ENCODE measurements around the gene CLDN7.

CLDN7 gene

DNA sequence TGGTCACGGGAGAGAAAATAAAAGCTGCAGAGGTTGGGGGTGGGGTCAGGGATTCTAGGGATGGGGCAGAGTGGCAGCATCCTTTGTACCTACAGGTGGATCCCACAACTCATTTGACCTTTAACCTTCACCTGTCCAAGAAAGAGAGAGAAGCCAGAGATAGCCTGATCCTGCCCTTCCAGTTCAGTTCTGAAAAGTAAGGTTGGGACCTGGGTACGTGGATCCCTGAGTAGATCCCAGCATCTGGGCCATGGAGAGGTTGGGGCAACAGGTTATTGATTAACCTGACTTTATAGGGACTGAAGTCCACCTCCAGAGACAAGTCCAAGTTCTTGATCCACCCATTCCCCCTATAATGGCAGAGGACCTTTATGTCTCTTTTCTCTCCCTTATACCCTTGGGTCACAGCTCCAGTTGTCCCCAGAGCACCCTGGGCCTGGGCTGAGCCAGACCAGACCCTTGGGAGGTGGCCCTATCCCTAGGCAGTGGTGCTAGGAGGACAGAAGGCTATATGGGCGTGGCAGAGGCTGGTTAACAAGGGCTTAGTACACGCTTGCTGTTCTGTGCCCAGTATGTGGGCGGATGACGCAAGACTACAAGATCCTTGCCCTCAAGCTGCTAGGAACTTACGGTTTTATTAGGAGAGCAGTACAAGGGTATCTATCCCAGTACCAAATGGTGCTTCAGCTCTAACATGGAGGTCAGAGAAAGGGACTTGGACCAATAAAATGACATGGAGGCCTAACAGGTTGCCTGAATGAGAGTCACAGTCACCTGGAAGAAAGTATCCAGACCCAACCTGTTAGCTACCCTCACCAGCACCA is 3.3 kb downstream of the CLDN7 start:
- DNase-seq (ENCODE audit: low spot score) = no peak
- TF ChIP-seq, protein P1, sequence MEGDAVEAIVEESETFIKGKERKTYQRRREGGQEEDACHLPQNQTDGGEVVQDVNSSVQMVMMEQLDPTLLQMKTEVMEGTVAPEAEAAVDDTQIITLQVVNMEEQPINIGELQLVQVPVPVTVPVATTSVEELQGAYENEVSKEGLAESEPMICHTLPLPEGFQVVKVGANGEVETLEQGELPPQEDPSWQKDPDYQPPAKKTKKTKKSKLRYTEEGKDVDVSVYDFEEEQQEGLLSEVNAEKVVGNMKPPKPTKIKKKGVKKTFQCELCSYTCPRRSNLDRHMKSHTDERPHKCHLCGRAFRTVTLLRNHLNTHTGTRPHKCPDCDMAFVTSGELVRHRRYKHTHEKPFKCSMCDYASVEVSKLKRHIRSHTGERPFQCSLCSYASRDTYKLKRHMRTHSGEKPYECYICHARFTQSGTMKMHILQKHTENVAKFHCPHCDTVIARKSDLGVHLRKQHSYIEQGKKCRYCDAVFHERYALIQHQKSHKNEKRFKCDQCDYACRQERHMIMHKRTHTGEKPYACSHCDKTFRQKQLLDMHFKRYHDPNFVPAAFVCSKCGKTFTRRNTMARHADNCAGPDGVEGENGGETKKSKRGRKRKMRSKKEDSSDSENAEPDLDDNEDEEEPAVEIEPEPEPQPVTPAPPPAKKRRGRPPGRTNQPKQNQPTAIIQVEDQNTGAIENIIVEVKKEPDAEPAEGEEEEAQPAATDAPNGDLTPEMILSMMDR (IDR thresholded peaks at IDR 0.05; ENCODE audit: extremely low read depth, missing control alignments) = no peak

DNA sequence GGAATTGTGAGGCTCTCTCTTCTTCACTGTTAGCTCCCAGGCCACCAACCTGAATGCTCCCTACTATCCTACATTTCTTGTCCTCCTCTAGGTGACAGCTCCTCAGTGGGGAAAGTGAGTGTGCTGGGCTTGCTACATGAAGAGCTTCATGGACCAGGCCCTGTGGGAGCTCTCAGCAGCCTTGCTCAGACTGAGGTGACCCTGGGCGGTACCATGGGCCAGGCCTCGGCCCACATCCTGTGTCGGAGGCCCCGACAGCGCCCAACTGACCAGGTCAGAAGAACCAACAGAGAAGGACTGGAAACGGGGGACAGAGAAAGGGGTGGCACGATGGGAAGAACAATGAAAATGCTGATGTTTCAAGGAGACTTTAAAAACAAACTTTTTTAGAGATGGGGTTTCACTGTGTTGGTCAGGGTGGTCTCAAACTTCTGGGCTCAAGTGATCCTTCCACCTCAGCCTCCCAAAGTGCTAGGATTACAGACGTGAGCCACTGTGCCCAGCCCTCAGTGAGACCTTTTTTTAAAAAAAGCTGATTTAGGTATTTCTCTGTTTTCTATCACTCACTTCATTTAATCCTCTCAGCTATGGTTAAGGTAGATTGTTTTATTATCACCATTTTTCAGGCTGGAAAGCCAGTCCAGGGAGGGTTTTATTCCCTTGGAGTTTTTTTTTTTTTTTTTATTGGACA is 5.4 kb downstream of the CLDN7 start:
- TF ChIP-seq, protein P1 (IDR thresholded peaks at IDR 0.05; ENCODE audit: extremely low read depth, missing control alignments) = no peak
- no peak for DNase-seq (ENCODE audit: low spot score)

DNA sequence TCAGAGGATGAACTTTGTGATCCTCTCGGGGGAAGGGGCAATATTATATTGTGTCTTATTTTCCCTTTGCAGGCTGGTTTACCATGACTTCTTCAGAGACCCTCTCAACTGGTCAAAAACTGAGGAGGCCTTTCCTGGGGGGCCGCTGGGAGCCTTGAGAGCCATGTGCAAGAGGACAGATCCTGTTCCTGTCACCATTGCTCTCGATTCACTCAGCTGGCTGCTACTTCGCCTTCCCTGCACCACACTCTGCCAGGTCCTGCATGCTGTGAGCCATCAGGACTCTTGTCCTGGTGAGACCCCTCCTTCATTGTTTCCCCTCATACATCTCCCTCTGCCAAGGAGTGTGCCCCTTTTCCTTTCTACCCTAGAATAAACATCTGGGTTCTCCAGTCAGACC is 7.8 kb downstream of the CLDN7 start:
- no peak for DNase-seq (ENCODE audit: low spot score)
- TF ChIP-seq, protein P1 (IDR thresholded peaks at IDR 0.05; ENCODE audit: extremely low read depth, missing control alignments) = no peak

DNA sequence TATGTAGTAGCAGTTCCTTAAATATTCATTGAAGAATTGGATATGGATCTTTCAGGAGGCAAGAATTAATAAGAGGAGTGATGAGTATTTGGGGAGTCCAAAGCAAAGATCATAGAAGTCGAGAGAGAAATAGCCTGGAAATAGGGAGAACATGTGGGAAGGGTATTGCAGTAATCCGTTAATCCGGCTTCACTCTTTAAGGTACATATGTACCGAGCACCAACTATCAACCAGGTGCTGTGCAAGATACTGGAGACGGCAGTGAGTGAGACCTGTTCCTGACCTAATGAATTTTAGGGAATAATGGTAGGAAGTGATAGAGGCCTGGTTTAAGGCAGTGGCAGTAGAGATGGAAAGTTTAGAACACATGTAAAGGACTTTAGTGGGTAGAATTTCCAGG is 9.2 kb downstream of the CLDN7 start:
- TF ChIP-seq, protein P1 (IDR thresholded peaks at IDR 0.05; ENCODE audit: extremely low read depth, missing control alignments) = no peak
- DNase-seq (ENCODE audit: low spot score) = no peak

DNA sequence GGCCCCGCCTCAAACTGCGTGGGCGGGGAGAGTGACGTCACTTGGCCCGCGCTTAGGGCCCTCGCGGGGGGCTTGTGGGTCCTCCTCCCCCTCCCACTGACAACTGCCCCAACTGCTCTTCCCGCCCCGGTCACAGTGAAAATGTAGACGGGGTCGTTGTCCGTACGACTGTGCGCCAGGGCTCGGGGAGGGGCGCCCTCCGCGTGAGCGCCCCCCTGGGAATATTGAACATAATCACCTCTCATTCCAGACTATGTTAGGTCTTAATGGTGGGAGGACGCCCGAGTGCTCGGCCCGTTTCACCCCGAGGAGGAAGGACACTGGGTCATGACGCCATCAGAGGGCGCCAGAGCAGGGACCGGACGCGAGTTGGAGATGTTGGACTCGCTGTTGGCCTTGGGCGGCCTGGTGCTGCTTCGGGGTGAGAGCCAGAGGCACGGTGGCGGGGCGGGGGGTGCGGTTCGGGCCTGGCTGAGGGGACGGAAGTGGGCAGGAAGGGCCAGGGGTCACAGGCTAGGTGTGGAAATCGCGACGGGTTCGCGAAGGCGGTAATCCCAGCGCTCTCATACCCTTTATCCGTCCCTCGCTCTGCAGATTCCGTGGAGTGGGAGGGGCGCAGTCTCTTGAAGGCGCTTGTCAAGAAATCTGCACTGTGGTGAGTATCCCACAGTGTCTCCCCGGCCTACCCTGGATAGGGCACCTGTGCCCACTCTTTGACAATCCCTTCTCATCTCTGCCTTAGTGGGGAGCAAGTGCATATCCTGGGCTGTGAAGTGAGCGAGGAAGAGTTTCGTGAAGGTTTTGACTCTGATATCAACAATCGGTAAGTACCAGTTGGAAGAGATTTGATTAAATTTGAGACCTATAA is 9.9 kb downstream of the CLDN7 start, which contains the start of gene ELP5:
Gene ELP5 (plus strand): TSS at position 40 of the 868 bp plus-strand sequence. CDS start 336 bp downstream, at position 376.
- TF ChIP-seq, protein P1 (IDR thresholded peaks at IDR 0.05; ENCODE audit: extremely low read depth, missing control alignments) = peak; percentile 16
- peak; percentile 91 for DNase-seq (ENCODE audit: low spot score)

DNA sequence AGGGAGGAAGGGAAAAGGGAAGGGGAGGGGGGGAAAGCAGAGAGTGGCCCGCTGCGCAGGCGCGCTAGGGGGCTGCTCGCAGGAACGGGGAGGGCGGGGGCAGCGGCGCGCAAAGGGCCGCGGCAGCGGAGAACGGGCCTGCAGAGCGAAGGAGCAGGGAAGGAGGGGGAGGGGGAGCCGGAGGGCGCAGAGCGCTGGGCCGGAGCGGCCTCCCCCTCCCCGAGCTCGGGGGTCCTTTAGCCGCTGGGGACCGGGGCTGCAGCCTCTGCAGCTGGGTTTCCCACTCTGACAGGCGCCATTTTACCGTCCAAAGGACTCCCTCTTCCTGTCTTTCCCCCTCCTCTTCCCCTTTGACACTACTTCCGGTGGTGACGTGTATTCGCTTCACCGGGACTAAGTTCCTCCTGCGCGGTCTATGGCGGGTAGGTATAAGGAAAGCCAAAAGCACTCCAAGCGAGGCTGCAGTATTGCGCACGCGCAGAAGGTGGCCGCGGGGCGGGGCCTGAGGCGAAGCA is 10.6 kb downstream of the CLDN7 start, which contains the start of gene CTDNEP1:
Gene CTDNEP1 (minus strand): TSS at position 74 of the 515 bp plus-strand sequence. CDS start 438 bp downstream, outside the sequence.
- TF ChIP-seq, protein P1 (IDR thresholded peaks at IDR 0.05; ENCODE audit: extremely low read depth, missing control alignments) = no peak
- peak; percentile 98 for DNase-seq (ENCODE audit: low spot score)
